Stimulated activated CD8-positive, alpha-beta memory T cell treated with anti-CD3 and anti-CD28 coated beads, Interleukin-12 subunit alpha, Interleukin-12 subunit beta, amount 100 ng/mL, for 1 hour (primary cell): ENCODE measurements around the gene SMOC2.
"Not testable (repeated sequence)": the region's sequence is repeated elsewhere in the genome, so short reads cannot be mapped to it uniquely, and the experiment has no call there.

Experiments
- DNase-seq: peaks from one replicate; pipeline ENCODE4 v3.0.0-alpha.2; 2020; ENCODE audit warnings: low read depth

SMOC2 gene

DNA sequence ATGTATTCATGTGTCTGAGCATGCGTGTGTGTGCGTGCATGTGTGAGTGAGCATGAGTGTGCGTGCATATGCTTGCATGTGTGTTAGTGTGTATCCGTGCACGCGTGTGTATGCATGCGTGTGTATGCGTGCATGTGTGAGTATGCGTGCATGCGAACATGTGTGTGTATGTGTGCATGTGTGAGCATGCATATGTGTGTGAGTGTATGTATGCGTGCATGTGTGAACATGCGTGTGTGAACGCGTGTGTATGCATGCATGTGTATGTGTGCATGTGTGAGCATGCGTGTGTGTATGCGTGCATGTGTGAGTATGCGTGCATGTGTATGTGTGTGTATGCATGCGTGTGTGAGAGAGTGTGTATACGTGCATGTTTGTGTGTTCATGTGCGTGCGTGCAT is 77.9 kb downstream of the SMOC2 start:
- DNase-seq = no peak

DNA sequence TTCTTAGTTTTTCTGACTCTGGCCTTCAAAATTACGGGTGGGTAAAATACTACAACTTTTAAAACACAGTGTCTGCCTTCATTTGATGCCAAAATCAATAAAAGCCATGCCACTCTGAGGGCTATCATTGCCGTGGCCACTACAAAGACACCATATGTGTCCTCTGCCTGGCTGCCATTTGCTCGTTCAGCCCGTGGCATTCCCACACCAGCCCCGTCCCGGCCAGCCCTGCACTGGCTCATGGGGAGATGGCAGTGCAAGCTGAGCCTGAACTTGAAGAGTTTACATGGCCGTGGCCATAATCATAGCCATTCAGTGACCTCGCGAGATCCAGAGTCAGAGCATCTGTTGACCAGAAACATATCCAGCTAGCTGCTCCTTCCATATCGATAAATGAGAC is 79.2 kb downstream of the SMOC2 start:
- no peak for DNase-seq

DNA sequence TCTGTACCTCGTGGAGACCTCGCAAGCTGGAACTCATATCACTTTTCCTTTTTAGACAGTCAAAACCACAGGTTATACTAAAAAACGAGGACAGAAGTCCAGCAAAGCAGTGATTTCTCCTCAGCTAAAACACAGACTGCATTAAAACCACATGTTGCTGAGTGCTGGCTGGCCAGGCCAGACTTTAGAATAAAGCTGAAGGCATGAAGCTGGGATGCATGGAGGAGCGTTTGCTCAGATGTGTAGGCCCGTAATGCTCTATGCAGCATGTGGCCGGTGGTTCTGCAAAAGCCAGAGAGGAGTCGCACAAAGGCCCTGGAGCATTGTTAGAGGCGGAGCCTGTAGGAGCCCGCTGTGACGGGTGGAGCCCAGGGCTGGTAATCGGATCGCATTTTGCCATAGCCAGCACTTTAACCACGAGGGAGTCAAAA is 83.6 kb downstream of the SMOC2 start:
- DNase-seq = no peak

DNA sequence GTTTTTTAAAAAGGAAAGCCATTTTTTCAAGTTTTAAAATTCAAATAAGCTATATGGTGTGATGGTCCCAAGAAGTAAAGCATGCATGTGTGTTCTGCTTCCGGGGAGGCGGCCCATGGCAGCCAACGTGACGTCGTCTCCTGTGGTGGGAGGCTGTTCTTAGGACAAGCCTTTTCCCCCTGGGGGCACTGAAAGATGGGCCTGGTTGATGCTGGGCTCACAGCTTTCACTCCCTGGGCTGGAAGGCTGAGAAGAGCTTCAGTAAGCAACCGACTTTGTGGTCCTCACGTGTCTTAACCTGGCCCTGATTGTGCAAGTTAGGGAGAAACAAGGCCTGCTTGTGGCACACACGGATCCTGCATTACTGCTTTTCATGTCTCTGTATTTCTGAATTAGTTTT is 84.1 kb downstream of the SMOC2 start:
- DNase-seq = no peak

DNA sequence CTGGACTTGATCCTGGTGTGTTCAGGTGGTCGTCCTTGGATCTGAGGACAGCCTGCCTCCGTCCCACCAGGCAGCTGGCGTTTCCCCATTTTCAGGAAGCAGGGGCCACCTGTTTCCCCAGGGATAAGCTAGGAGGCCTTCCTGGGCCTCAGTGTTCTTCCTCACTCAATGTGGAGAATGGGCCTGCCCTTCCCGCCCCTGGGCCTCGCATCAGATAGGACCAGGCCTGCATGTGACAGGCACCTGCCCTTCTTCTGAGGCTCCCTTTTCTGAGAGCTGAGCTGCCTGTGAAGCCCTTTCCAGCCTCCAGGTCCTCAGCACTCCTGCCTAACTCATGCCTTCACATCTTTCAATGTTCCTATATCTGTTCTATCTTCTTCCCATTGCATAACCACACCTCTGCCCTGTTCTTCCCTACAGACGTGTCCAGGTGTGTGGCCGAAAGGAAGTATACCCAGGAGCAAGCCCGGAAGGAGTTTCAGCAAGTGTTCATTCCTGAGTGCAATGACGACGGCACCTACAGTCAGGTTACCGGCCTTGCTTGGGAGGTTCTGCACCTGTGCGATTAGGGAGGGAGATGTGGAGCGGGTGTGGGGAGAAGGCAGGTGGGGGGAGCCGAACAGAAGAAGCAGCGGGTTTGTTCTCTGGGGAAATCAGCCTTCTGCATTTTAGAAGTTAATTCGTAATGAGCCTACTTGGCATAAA is 85.1 kb downstream of the SMOC2 start:
- DNase-seq = no peak

DNA sequence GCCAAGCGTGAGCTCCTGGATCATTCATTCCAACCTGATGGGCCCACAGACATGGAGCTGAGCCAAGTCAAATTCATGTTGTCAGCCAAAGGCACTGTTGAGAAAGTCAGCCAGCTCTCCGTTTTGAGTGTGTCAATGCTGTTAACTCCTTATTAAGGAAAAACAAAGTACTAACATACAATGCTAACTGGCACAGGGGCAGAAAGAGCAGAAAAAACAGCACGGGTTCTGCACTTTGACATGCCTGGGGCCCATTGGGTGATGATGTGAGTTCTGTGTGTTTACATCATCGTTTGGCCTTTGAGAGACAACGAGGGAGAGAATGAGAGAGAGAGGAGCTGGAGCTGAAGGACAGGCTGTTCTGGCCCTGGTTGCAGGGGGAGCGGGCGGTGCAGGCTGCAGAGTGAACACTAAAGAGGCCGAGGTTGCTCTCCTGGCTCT is 85.9 kb downstream of the SMOC2 start:
- no peak for DNase-seq

DNA sequence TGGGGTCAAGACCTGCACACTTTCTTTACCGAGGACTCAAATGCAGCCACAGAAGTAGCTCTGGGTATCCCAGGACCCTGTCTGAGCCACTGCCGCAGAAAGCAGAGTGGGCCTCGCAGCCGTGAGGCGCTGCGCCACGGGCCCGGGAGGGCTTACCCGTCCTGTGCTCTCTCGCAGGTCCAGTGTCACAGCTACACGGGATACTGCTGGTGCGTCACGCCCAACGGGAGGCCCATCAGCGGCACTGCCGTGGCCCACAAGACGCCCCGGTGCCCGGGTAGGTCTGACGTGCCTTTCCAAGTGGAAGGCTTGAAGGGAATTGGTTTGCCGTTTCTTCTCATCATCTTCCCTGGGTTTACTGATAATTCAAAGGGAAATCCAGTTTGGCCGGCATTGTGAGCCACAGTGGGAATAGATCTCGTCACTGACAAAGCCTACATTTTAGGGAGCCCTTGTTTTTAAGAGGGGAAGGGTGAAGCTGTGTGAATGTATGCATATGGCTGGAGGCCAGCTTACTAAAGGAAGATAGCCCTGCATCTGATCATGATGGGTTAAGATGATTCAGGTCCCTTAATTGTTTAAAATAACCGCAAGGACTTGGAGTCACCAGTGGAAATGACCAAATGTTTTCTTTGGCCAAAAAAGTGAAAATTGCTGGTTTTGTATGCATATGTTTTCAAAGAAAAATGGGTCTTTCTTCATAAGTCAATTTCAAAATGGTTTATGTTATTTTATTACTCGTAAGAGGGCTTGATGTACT is 86.6 kb downstream of the SMOC2 start:
- no peak for DNase-seq

DNA sequence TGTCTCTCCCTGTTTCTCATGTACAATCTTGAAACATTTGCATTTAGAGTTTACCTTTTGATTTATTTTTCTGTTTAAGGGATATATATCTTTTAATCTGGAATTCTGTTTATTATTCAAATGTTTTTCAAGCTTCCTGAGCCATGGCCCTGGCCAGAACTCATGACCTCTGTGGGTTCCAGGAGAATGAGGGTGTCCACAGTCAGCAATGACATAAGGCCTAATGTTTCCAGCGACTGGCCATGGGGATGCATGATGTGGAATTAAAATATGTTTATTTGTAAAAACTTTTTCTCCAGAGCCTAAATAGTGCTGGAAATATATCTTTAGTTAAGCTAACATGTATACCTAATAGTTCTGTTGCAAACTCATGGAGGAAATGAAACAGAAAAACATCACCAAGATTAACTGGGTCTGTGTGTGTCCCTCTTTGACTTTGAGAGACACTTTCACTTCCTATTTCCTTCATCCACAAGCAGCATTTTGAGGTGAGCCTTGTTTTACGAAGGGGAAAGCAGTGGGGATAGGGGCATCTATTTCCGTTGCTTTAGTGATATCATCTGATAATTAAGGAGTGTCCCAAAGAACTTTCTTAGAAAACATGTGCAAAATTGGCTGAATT is 87.6 kb downstream of the SMOC2 start:
- no peak for DNase-seq

DNA sequence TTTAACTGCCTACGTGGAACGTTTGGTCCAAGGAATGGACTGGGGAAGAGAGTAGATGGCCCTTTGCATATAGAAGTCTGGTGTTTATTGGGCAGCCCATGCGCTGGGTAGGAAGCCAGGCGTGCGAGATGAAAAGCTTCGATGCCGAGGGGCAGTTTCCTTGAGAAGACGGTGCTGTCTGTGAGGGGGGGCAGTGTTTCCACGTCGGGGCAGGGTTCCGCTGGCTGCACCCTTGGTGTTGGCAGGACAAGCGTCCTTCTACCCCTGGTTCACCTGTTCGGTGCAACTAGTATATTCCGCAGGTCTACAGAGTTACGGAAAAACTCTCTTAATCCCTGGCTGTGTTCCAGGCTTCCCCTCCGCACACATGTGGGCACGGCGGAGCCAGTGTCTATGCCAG is 88.2 kb downstream of the SMOC2 start:
- DNase-seq = no peak

DNA sequence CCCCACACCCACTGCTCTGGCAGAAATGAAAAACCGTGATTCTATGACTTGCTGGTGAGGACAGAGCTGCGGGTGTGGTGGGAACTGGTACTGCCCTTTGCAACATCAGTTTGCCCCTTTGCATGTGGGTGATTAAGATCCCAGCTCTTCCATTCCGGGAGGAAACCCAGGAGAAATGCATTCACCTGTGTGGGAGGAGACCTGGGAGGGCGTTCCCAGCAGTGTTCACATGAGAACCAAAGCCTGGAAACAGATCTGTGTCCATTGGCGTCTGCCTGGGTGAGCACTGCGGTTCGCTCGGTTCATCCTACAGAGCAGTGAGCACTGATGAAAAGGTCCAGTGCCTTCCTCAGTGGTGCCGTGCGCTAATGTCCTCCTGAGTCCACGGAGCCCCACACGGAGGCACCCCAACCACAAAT is 89.7 kb downstream of the SMOC2 start:
- no peak for DNase-seq

DNA sequence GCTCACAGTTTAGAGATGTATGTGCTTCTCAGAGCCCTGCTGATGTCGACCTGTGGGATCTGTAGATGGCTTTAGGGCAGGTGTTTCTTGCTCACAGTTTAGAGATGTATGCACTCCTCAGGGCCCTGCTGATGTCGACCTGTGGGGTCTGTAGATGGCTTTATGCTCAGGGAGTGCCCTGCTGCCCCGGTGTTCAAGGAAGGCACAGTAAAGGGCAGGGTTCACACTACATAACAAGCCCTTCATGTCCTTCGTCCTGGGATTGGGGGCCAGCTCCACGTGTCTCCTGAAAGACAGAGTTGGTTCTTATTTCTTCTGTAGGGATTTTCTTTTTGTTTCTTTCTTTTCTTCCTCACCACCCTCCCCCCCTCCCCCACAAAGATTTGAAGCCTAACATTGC is 91.1 kb downstream of the SMOC2 start:
- no peak for DNase-seq

DNA sequence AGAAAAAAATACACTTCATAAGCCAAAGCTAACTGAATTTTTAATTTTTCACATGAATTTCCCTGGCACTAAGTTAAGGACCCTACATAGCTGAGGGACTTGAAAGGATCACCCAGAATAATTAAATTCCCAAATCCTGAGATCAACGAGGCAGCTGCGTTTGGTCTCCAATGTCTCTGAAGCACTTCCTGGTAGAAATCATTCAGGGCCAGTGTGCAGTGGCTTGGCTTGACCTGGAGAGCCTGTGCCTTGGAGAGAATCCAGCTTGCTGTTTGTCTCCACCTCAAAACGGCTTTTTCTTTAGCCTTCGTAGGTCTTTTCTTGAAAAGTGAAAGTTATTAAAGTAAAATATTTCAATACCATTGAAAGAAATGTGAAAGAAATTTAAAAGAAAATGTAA is 92.4 kb downstream of the SMOC2 start:
- DNase-seq = no peak

DNA sequence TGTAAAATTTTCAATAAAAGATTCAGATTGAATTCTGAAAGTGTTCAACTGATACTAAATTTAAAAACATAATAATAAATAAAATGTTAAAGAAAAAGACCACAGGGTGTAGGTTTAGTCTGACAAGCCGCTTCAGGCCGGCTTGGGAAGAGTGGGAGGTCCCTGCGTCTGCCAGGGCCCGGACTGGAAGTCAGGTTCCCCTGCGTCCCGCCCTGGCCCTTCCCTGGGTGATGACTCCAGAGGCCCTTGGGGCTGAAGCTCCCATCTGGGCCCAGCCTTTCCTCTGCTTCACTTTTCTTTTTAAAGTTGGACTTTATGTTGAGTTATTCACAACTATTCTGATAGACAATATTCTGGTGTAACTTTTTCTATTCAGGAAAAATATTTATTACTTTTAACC is 93.3 kb downstream of the SMOC2 start:
- DNase-seq = no peak

DNA sequence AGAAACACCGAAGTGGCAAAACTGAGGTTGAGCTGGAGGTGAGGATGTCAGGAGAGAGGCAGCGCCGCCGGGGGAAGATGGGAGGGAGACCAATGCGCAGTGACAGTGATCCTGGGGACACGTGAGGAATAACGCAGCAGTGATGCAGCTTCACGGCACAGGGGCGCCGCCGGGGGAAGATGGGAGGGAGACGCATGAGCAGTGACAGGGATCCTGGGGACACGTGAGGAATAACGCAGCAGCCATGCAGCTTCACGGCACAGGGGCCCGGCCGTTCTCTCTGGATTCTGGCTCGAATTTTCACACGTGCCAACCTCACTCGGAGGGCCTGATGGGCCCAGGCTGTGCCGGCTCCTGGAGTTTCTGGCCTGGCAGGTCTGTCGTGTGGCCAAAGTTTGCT is 94.7 kb downstream of the SMOC2 start:
- no peak for DNase-seq

DNA sequence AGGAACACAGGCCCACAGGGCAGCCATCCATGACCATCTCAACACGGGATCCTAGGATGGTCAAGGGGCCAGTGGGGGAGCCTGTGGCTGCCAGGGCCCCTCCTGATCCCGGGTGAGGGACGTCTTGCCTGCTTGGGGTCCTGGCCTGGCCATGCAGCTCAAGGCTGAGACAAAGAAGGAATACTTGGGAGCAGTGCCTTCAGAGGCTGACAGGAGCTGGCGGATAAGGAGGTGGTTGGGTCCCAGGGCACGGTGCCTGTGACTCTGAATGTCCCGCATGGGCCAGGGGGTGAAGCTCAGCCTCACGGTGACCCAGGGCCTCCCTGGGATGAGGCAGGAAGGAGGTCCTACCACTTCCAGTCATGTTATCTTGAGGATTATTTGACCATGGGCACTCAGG is 95.2 kb downstream of the SMOC2 start:
- no peak for DNase-seq

DNA sequence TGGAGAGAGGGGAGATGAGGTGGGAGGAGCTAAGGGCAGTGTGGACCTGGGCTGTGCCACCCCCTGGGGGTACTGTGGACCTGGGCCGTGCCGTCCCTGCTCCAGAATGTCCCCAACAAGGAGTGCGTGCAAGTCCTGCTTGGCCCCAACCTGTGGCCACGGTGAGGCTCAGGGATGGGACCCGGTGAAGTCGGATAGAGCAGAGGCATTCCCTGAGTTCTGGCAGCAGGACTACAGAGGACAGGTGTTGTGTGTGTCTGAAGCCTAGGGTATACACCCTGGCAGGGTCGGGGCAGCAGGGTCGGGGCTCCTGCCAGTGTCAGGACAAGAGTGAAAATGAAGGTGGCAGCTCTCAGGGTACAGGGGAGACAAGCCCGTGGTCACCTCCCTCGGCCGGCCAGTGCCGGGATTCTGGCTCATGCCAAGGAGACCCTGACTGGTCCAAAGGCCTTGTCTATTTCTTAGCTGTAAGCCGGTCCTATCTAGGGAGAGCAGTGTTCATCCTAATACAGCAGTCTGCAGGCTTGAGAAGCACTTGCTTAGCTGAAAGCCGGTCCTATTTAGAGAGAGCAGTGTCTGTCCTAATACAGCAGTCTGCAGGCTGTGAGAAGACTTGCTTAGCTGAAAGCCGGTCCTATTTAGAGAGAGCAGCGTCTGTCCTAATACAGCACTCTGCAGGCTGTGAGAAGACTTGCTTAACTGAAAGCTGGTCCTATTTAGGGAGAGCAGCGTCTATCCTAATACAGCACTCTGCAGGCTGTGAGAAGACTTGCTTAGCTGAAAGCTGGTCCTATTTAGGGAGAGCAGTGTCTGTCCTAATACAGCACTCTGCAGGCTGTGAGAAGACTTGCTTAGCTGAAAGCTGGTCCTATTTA is 95.9 kb downstream of the SMOC2 start:
- DNase-seq = no peak

DNA sequence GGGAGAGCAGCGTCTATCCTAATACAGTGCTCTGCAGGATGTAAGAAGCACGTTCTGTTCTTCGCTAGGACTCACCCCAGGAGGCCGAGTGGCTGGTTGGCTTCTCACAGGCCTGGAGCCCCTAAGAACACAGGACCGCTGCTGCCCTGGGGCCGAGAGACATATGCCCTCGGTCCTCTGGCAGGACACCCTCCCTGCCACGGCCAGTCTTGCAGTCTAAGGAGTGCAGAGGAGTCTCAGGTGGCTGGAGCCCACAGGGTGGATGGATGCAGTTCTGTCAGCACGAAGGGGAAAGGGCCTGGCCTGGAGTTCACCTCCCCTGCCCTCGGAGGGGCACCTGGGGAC is 96.5 kb downstream of the SMOC2 start:
- no peak for DNase-seq

DNA sequence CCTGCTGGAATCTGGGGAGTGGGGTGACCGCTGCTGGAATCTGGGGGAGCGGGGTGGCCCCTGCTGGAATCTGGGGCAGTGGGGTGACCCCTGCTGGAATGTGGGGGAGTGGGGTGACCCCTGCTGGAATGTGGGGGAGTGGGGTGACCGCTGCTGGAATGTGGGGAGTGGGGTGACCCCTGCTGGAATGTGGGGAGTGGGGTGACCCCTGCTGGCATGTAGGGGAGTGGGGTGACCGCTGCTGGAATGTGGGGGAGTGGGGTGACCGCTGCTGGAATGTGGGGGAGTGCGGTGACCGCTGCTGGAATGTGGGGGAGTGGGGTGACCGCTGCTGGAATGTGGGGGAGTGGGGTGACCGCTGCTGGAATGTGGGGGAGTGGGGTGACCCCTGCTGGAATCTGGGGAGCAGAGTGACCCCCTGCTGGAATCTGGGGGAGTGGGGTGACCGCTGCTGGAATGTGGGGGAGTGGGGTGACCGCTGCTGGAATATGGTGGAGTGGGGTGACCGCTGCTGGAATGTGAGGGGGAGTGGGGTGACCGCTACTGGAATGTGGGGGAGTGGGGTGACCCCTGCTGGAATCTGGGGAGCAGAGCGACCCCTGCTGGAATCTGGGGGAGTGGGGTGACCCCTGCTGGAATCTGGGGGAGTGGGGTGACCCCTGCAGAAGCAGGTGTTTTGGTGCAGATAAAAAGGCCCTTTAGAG is 97.4 kb downstream of the SMOC2 start:
- not testable (repeated sequence) for DNase-seq

DNA sequence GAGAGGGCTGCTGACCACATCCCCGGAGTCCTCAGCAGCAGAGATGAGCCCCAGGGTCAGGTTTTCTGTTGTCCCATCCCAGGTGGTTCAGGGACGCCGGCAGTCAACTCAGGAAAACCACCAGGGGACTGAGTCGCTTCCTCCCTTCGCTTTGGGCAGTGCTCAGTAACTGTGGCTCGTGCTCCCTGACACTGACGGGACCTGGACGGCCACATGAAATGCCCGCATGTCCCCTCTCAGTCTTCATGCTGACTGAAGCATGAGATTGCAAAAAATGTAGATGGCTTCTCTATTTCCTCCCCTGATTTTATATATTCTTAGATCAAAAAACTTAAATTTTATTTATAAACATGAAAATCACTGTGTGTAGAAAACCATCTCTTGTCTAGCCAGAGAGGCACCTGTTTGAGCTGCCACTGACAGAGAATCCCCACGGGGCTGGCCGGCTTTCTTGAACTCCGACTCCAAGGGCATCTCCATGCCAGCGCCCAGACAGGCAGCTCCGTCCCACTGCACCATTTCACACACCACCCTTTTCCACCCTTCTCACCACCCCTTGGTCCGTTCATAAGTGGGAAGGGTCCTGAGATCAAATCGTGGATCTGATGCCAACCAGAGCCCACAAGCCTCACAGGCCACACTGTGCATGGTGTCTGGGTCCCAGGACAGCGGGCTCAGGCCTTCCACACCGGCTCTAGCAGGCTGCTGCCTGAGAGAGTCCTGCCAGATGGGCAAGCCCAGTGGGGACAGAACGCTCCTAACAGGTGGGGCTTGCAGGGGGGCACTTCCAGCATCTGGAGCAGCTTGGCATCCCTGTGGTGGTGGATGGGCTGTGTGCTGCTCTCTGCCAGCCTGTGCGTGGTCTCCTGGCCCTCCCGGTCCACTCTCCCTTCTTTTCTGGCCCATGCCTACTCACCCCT is 98.2 kb downstream of the SMOC2 start:
- no peak for DNase-seq

DNA sequence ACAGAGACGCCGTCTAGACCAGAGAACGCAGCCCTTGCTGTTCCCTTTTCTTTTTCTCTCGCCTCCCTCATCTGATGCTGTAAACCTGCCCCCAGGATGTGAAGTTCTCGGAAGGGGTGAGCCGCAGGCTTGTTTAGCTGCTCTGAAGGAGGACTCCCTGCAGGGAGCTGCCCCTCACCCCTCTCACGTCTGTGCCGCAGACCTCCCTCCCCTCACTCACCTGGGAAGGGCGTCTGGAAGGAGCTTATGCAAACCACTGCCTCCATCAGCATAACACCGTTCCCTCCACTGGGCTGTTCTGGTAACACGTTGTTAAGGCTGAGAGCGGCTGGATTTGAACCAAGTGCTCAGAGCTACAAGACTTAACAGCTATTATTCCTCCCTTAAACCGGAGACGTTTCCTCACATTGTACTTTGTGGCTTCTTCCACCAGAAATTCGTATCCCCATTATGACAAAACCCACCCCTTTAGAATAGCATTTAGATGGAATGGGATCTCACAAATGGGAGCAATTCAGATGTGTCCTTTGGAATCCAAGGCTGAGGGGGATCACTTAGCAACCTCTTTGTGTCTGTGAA is 99.8 kb downstream of the SMOC2 start:
- no peak for DNase-seq
